Measurements from ENCODE around the gene LMOD2.

The LMOD2 gene

DNA sequence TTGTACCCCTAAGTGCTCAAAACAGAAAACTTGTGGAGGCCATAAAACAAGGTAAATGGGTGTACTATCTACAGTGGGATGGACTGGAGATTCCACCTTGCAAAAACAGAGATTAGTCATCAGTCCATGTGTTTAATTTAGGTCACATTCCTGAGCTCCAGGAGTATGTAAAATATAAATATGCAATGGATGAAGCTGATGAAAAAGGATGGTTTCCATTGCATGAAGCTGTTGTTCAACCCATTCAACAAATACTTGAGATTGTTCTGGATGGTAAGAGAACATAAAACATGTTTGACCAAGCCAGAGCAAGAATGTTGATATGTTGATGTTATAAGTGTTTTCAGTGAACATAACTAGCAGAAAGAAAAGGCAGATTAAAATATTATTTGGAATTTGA is 39.4 kb upstream of the LMOD2 start:
- H3K4me3 ChIP-seq (ENCODE audit: low read depth, low read length): no peak overlapping the region
- TF ChIP-seq, protein P1, sequence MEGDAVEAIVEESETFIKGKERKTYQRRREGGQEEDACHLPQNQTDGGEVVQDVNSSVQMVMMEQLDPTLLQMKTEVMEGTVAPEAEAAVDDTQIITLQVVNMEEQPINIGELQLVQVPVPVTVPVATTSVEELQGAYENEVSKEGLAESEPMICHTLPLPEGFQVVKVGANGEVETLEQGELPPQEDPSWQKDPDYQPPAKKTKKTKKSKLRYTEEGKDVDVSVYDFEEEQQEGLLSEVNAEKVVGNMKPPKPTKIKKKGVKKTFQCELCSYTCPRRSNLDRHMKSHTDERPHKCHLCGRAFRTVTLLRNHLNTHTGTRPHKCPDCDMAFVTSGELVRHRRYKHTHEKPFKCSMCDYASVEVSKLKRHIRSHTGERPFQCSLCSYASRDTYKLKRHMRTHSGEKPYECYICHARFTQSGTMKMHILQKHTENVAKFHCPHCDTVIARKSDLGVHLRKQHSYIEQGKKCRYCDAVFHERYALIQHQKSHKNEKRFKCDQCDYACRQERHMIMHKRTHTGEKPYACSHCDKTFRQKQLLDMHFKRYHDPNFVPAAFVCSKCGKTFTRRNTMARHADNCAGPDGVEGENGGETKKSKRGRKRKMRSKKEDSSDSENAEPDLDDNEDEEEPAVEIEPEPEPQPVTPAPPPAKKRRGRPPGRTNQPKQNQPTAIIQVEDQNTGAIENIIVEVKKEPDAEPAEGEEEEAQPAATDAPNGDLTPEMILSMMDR (IDR thresholded peaks at IDR 0.05; ENCODE audit: low read depth, low read length, missing control alignments): no peak
- no peak for DNase-seq (ENCODE audit: low read depth)

DNA sequence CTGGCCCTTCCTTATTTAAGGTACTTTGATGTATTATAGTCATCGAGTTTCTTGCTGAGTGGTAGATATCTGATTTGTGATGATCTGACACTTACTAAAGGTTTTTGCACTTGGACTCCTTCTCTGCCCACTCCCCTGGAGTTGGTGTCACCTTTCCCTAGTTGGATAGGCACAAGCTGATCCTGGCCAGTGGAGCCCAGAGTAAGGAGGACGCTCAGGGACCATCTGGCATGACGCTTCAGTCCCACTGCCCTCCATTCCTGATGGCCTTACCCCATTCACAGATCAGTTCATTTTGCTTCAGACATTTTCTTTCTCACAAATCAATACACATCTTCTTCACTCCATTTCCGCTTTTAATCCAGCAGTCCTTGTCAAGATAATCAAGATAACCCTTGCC is 34.0 kb upstream of the LMOD2 start:
- H3K4me3 ChIP-seq (ENCODE audit: low read depth, low read length): no peak overlapping the region
- DNase-seq (ENCODE audit: low read depth): no peak
- TF ChIP-seq, protein P1 (IDR thresholded peaks at IDR 0.05; ENCODE audit: low read depth, low read length, missing control alignments): no peak

DNA sequence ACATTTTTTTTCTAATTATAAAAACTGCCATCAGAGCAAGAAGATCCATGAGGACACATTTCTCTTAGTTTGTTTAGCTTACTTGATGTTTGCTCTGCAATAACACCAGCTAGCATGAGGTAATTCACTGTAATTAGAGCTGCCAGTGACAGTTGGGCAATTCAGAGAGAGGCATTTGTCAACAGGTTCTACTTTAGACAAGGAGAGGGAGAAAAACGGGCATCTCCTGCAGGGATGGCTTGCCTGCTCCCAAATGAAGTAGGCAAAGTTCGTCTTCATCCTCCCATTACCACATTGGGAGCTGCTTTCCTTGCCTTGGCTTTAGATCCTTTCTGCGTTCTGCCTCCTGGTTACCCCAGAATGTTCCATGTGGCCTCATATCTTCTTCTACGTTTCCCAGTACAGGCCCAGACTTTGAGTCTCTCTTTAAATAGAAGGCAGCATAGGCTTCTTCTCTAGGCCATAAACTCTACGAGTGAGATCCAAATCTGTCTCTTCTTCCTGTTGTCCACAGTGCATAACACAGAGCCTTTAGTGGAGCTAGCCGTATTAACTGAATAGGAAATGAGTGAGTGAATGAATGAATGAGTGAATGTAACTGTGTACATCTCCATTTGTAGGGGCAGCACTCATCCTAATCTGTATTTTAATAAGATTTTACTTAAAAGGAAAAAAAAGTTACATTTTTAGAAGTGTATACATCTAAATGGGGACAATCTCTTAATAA is 32.8 kb upstream of the LMOD2 start:
- no peak overlapping the region for H3K4me3 ChIP-seq (ENCODE audit: low read depth, low read length)
- TF ChIP-seq, protein P1 (IDR thresholded peaks at IDR 0.05; ENCODE audit: low read depth, low read length, missing control alignments): no peak
- no peak for DNase-seq (ENCODE audit: low read depth)

DNA sequence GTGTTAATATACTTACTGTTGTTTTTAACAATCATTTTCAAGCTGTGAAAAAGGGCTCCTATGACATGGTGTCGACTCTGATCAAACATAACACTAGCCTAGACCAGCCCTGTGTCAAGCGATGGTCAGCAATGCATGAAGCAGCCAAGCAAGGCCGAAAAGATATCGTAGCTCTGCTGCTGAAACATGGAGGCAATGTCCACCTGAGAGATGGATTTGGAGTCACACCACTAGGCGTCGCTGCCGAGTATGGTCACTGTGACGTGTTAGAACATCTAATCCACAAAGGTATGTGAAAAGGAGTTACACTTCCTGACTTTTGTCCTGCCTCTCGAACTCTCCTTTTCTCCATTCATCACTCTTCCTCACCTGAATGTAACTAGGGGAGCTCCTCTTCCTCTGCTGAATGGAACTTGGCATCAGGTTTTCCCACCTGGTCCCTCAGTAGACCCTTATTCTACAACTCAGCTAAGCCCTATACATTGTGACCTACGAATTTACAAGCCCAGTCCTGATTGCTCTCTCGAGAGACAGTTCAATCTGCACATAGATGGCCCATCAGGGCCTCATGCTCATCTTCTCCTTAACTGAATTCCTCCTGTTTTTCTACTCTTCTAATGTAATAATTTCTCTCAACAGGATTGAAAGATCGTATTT is 31.0 kb upstream of the LMOD2 start:
- H3K4me3 ChIP-seq (ENCODE audit: low read depth, low read length): no peak overlapping the region
- TF ChIP-seq, protein P1 (IDR thresholded peaks at IDR 0.05; ENCODE audit: low read depth, low read length, missing control alignments): peak; percentile 96
- peak; percentile 21 for DNase-seq (ENCODE audit: low read depth)

DNA sequence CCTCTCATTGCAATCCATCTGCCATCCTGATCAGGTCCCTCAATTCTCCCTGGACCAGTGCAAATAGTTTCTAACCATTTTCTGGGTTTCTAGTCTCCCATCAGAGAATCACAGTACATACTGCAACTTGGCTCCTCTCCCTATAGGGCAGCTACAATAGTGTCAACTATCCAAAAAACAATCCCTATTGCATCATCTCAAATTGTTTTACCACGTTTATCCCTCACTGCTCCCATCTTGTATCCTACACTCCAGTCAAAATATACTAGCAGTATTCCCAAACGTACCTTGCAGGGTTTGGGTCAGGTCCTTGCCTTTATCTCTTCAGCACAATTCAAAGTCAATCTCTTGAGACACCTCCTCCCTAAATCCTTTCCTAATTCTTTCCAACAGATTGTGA is 30.4 kb upstream of the LMOD2 start:
- TF ChIP-seq, protein P1 (IDR thresholded peaks at IDR 0.05; ENCODE audit: low read depth, low read length, missing control alignments): no peak
- DNase-seq (ENCODE audit: low read depth): no peak
- no peak overlapping the region for H3K4me3 ChIP-seq (ENCODE audit: low read depth, low read length)

DNA sequence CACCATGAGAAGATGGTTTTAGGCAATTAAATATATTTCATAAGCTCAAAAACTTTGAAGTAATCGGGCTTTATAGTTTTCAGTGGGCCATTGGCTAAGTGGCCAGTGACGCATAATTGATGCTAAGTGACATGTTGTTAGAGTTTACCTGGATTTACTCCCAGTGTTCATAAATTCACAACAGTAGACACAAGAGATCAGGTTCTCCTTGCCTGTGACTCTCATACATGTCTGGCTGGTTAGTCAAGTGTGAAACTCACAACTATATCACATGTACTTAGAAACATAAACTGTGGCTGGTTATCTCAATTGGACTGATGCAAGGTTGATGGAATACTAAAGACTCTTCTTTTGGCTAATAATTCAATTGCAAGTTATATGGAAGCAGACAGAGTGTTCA is 27.8 kb upstream of the LMOD2 start:
- no peak overlapping the region for H3K4me3 ChIP-seq (ENCODE audit: low read depth, low read length)
- no peak for DNase-seq (ENCODE audit: low read depth)
- TF ChIP-seq, protein P1 (IDR thresholded peaks at IDR 0.05; ENCODE audit: low read depth, low read length, missing control alignments): no peak

DNA sequence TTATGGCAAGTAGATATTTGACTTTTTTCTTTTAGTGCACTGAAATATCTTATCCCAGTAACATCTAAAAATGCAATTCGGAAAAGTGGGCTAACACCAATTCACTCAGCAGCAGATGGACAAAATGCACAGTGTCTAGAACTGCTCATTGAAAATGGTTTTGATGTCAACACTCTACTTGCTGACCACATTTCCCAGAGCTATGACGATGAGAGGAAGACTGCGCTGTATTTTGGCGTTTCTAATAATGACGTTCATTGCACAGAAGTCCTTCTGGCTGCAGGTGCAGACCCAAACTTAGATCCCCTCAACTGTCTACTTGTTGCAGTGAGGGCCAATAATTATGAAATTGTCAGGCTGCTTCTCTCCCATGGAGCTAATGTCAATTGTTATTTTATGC is 26.8 kb upstream of the LMOD2 start:
- TF ChIP-seq, protein P1 (IDR thresholded peaks at IDR 0.05; ENCODE audit: low read depth, low read length, missing control alignments): no peak
- no peak for DNase-seq (ENCODE audit: low read depth)
- no peak overlapping the region for H3K4me3 ChIP-seq (ENCODE audit: low read depth, low read length)
